HS-27A (cell line): ENCODE data around the gene SV2C.

Experiments used
- DNase-seq: peaks from one replicate; pipeline ENCODE4 v3.0.0-alpha.2; 2012; ENCODE audit warnings: low read depth, missing footprints

SV2C gene

DNA sequence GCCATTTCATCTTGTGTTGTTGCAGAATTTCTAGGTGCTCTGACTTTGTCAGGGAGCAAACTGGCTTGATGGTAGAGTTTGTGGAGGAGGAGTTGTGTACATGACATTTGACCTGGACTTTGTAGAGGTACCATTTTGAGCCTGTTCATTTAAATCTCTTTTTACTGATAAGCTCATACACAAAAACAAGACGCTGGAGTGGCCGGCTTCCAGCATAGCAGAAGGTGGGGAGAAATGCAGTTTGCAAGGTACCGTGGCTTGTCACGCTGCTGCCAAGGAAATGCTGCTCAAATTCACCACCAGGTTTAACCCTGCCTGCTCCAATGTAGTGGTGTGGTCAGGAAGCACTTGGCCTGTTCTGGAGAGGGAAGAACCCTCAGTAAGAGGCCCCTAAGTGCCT lies 301.0 kb downstream of the SV2C start:
- DNase-seq: no peak

DNA sequence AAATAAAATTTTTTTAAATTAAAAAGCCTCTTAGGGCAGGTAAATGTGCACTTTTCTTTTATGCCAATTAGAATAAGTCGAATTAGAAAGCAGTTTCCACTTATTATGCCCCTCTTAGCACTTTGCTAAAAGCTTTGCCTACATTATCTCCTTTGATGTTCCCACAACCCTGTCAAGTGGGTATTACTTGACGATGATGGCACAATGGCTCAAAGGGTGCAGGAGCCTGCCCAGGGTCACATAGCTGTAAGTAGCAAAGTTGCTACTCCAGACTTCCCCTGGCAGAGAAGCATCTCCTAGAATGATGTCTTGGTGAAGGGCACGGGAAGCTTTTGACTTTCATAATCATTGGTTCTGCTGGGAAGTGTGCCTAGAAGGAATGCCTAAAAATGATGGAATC lies 301.5 kb downstream of the SV2C start:
- DNase-seq: no peak

DNA sequence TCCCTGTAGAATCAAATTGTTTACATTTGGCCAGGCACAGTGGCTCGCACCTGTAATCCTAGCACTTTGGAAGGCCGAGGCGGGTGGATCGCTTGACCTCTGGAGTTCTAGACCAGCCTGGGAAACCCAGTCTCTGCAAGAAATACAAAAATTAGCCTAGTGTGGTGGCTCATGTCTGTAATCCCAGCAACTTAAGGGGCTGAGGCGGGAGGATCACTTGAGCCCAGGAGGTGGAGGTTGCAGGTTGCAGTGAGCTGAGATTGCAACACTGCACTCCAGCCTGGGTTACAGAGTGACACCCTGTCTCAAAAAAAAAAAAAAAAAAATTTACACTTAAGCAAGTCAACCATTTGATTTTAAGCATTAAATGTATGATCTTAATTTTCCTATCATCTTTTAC lies 302.4 kb downstream of the SV2C start:
- no peak for DNase-seq

DNA sequence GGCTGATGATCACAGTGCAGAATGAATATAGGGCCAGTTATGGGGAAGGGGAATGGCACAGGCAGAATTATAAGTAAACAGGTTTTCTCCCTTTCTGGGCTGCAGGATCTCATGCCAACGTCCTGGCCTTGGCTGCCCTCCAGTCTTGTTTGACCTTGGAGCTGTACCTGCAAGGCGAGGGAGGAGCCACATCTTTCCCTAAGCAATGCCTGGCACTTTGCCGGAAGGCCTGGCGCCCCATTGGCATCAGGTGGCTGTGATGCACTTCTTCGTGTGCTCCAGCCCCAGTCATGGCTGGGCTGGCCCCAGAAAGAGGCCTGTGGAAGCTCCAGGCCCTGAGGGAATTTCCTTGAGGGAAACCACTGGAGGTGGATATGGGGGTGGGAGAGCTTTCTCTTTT lies 303.2 kb downstream of the SV2C start:
- DNase-seq: no peak

DNA sequence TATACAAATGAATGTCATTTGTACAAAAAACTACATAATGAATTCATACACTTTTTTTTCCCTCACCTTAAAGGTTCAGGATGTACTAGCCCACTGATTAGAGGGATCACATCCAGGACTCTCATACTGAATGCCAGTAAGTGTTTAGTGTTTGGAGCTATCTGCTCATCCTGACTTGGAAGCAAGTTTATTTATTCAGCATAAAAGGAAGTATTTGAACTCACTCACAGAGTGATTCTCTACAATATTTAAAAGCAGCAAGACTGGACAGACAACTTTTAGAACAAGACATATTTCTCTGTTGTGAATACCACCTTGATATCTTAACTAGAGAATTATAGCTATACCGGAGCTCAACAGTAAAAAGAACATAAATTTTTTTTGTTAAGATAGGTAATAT lies 305.1 kb downstream of the SV2C start:
- no peak for DNase-seq

DNA sequence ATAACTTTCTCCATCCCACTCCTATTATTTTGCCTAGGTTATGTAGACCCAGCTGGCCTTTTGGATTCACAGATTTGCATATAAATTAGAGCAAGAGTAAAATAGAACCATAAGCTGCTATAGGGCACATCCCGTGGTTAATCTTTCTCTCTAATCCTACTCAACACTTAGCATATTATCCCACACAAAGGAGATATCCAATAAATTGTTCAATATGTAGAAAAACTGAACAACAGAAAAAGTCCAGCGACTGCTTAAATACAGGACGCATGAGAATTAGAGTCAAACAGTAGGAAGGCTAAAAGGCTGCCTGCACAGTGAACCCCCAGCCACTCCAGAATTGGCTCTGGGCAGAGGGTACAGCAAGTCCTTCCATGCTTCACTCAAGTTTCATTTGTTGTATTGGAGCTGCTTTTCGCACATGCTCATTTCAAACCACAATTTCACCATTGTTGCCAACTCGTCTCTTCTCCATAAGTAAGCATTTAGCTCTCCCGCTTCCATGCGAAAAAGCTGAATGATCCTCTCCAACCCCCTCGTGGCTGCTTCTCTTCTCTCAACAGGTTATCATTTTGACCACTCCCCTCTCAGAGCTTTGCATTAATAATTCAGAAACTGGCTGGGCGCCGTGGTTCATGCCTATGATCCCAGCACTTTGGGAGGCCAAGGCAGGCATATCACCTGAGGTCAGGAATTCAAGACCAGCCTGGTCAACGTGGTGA lies 305.8 kb downstream of the SV2C start:
- DNase-seq: no peak

DNA sequence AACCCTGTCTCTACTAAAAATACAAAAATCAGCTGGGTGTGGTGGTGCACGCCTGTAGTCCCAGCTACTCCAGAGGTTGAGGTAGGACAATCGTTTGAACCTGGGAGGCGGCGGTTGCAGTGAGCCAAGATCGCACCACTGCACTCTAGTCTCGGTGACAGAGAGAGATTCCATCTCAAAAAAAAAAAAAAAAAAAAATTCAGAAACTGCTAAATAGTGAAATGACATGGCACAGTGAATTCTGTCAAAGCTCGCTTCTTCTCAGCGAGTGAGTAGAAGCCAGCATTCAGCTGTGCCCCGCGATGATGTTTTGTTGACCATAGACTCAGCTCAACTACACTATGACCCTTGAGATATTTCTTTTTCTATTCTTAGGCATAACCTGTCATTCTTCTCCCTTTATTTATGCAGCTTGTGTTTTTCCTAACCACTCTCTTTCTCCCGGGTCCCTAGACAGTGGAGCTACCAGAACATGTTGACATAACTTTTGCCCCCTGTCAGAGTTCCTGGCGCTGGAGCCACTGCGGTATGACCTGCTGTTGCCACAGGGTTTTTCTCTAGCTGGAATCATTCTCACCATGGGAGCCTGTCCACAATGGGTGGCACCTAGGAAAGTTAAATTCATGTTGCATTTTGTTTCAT lies 306.5 kb downstream of the SV2C start:
- no peak for DNase-seq

DNA sequence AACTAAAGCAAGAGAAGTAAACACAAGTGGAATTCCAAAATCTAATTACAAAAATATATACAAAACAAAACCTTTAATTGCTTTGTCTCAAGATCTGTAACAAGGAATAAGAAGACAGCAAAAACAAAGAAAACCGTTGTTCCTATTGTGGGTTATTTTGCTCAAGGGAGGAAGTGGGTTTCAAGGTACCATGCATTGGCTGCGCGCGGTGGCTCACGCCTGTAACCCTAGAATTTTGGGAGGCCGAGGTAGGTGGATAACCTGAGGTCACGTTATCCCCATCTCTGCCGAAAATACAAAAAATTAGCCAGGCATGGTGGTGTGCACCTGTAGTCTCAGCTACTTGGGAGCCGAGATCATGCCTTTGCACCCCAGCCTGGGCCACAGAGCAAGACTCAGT lies 307.8 kb downstream of the SV2C start:
- DNase-seq: no peak

DNA sequence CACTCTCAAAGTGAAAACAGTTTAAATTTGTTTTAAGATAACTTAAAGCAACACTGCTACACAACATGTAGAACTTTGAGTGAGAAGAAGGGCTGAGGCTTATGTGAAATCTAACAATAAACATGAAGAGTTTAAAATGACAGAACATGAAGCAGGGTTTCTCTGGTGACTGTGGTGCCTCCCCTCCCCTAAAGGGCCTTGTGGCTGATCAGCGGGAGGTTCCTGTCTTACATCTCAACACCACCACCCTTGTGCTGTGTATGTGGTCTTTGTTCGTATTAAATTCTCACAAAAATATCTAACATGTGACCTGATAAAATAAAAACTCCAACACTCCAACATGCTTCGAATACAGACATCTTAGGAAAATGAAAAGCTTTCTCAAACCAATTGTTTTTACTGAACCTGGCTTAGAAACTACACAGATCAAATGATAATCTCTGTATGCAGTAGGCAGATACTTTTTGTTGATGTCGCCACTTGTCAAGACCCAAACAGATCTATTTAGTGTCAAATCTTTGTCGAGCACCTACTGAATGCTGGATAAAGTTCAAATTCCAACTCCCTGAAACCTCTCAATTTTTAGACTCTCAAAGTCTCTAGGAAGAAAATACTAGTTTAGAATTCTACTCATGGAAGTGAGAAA lies 310.0 kb downstream of the SV2C start:
- no peak for DNase-seq

DNA sequence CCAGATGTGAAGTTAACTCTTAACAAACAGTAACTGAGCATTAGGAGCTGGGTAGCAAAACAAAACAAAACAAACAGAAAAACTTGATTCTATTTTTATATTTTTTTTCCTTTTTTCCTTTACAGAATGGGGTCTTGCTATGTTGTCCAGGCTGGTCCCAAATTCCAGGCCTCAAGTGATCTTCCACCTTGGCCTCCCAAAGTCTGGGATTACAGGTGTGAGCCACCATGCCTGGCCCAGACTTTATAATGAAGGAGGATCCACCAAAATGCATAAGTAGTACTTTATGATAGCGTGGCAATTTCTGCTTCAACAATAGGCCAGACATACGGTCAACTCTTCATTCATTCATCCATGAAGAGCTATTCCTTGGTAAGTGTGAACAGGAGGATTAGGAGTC lies 314.0 kb downstream of the SV2C start:
- DNase-seq: no peak

DNA sequence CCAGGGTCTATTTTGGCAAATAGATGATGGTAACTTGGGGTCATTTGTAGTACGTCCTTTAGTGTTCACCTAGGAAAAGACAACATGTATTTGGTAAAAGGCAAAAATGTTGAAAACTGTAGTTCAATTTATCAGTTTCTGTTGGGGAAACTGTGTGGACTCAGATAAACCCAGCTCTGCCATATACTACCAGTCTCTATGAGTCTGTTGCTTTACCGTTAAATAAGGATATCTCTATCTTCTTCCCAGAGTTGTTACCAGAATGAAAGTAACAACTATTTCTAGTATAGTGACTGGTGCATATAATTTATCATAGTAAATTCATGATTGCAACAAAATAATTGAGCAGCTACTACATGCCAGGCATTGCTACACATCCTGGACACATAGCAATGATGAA lies 316.1 kb downstream of the SV2C start:
- DNase-seq: no peak

DNA sequence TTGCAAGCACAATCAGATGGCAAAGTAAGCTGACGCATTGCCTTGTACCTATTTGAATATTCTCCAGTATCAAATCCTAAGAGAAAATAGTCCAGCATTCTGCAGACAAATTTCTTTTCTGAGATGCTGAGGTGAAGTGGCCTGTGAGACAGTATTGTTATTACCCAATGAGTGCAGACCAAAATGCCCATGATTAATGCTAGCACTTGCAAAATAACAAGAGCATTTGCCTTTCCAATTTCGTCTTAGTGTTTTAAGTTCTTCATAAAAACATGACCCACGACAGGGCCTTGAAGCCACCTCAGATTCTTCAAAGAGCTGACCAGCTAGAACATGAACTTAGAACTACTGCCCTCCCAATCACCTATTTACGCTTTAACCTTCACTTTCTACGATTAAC lies 317.3 kb downstream of the SV2C start:
- no peak for DNase-seq

DNA sequence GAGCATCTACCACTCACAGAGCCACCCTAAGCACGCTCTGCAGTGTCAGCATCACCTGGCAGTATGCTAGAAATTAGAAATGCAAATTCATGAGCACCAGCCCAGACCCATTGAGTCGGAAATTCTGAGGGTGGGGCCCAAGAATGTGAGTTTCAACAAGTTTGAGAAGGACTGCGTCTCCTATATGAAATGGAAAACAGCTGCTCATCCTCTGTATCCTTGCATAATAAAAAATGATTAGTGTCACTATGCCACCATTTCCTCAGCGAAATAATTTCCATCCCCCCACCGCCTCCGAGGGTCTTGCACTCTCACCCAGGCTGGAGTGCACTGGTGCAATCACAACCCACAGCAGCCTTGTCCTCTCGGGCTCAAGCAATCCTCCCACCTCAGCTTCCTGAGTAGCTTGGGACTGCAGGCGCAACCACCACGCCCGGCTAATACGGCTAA lies 318.6 kb downstream of the SV2C start:
- no peak for DNase-seq

DNA sequence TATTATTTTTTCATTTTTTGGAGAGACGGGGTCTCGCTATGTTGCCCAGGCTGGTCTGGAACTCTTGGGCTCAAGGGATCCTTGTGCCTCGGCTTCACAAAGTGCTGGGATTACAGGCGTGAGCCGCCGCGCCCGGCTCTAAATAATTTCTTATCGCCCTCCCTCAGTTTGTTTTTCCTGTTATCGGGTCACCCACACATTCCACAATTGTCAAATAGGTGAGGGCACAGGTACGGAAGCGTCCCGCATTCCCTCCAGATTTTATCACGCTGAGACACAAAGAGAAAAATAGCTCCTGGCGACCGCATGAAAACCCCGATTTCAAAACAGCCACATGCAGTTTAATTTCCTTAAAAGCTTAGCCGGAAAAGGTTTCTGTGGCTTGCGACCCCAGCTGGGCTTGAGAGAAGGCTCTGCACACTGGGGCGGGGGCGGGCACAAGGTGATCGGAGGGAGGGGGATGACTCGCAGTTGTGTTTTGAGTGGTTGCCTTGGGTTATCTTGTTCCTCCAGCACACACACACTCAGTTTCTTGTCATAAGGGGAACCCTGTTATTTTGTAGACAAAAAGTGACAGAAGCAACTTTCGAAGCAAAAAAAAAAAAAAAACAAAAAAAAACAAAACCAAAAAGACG lies 319.2 kb downstream of the SV2C start:
- DNase-seq: no peak

DNA sequence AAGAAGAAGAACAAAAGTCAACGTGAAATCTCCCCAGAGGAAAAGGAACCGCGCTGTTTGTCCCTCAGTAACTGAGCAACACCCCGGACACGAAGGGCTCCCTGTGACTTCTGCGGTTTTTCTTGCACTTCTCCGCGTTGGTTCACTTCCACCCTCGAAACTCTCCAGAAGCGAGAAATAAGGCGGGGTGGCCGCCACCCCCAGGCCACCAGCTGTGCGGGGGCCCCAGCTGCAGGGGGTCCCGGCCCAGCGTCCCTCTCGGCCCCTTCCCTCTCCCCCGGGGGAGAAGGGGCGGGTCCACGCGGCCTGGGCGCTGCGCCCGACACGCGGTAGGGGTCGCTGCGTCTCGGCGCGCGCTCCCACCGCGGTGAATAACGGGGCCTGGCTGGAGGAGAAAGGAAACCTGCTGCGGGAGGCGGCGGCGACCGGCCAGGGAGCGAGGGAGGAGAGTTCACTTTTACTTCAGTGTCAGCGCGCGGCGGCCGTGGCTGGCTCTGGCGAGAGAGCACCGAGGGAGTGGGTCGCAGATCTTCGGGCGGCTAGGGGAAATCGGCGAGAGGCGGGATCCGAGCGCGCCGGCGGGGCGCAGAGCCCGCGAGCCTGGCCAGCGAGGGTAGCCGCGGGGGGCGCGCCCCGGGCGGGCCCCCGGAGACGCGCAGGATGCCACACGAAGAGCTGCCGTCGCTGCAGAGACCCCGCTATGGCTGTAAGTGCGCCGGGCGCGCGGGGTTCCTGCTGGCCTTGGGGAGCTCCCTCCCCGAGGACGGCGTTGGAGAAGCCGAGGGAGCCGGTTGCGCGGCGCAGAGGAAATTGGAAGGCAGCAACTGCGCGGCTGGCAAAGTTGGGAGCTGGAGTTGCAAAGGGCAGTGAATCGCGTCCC lies 319.9 kb downstream of the SV2C start, which contains the start of gene IQGAP2:
Gene IQGAP2, plus strand, starts transcription at position 400 of the 880 bp plus-strand sequence. Its CDS starts 261 bp downstream, at position 661.
- no peak for DNase-seq
